Body of pancreas (tissue), 4 donors: ENCODE data around the gene STRA6.

ENCODE experiments used
- POLR2A ChIP-seq, 3 donors: fragments of 450-650 bp; IDR thresholded peaks; one replicate each; pipeline ENCODE4 v1.6.1; 2016; ENCODE audit warnings: antibody characterized with exemption in 3 of 3, mild to moderate bottlenecking in 2 of 3
- TF ChIP-seq, protein P1 (sequence below), 7 experiments: fragments of 450-650 bp in 4 of 7; fragments of 200-600 bp in 3 of 7; sonication (generic) in 3 of 7; IDR thresholded peaks; one replicate each; pipeline ENCODE4 v1.5.1; 2016 to 2019; ENCODE audit warnings: antibody characterized with exemption in 7 of 7

DNA sequence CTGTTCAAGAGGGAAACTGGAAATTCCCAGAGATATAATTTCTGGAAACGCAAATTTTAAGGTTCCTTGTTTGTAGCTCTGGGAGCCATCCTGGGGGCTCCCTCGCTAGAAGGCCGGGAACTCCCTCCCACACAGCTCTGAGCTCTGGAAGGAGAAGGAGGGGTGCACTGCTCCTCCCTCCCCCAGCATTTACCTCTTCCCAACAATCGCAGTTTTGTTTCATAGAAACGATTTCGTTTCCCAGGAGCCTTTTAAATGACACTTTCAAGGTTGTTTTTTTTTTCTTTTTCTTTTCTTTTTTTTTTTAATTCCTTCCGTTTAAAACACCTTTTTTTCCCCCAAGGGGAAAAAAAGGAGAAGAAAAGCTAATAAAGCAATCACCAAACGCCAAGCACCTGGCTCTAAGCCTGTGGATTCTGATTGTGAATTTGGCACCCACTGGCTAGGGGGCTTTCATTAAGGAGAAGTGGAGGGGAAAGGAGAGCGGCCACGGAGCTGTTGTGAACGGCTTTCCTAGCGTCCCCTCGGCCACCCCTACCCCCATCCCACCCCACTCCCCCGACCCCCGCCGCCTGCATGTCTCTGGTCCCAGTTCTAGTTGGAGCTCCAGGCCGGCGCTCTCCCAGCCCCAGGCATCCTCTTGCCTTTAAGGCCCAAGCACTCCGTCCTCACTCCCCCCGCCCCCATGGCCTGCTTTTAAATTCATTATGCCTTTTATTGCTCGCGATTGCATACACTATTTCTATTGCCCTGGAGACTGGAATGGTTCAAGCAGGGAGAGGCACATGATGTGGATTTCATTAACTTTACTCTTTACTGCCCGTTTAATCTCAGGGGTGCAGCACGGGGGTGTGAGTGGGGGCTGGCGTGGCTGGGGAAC is 19.9 kb upstream of the STRA6 start:
- TF ChIP-seq, protein P1, sequence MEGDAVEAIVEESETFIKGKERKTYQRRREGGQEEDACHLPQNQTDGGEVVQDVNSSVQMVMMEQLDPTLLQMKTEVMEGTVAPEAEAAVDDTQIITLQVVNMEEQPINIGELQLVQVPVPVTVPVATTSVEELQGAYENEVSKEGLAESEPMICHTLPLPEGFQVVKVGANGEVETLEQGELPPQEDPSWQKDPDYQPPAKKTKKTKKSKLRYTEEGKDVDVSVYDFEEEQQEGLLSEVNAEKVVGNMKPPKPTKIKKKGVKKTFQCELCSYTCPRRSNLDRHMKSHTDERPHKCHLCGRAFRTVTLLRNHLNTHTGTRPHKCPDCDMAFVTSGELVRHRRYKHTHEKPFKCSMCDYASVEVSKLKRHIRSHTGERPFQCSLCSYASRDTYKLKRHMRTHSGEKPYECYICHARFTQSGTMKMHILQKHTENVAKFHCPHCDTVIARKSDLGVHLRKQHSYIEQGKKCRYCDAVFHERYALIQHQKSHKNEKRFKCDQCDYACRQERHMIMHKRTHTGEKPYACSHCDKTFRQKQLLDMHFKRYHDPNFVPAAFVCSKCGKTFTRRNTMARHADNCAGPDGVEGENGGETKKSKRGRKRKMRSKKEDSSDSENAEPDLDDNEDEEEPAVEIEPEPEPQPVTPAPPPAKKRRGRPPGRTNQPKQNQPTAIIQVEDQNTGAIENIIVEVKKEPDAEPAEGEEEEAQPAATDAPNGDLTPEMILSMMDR (IDR thresholded peaks at IDR 0.05), result no peak
- TF ChIP-seq POLR2A (IDR thresholded peaks at IDR 0.05), result no peak
